CD4-positive, alpha-beta T cell (primary cell): Measurements from ENCODE around the gene MYH3. TPM values are rescaled to one million over a fixed set of nuclear protein-coding genes. Genes with fewer than 3 reads are reported as not detected.

Experiments used
- ATAC-seq: fragments of 200-7000 bp; cut with Tn5 transposase; one replicate; pipeline ENCODE4 v1.10.0; 2022; ENCODE audit warnings: mild to moderate bottlenecking; ENCODE audit not compliant: poor library complexity
- CTCF ChIA-PET: fragments of 350-600 bp; sonication (Branson Sonifier 250); formaldehyde crosslinking; loops from one replicate; lab custom pipeline; 2021; ENCODE audit warnings: antibody characterized with exemption, inconsistent platforms; lab: Charles Lee
- POLR2A ChIA-PET: fragments of 350-600 bp; sonication (Branson Sonifier 250); formaldehyde crosslinking; loops from one replicate; lab custom pipeline; 2021; ENCODE audit warnings: antibody characterized with exemption, inconsistent platforms; lab: Charles Lee
- DNase-seq, 14 experiments: peaks; one replicate each; pipeline ENCODE4 v3.0.0-alpha.2; 2013 to 2020; ENCODE audit warnings: mixed read lengths in 2 of 14
- H3K27ac ChIP-seq, 2 donors: one replicate each; pipeline versions ENCODE4 v1.5.1 to v1.7.0; 2013; ENCODE audit warnings: low read length in 2 of 2, low read depth in 1 of 2, mild to moderate bottlenecking in 1 of 2
- H3K27me3 ChIP-seq, 2 experiments: 1 replicate in 1 of 2; 2 replicates in 1 of 2; pipeline versions ENCODE4 v1.6.1 to v1.7.0; 2013; ENCODE audit warnings: low read length in 2 of 2, control low read depth in 1 of 2, mild to moderate bottlenecking in 1 of 2, moderate library complexity in 1 of 2; ENCODE audit not compliant: insufficient read depth in 2 of 2, control insufficient read depth in 1 of 2
- H3K36me3 ChIP-seq: one replicate; pipeline ENCODE4 v1.6.1; 2013; ENCODE audit warnings: low read length, control low read depth; ENCODE audit not compliant: insufficient read depth
- H3K4me1 ChIP-seq: one replicate; pipeline ENCODE4 v1.6.1; 2013; ENCODE audit warnings: low read length, control low read depth; ENCODE audit not compliant: insufficient read depth
- H3K4me3 ChIP-seq: one replicate; pipeline ENCODE4 v1.5.1; 2013; ENCODE audit warnings: mild to moderate bottlenecking, low read length, moderate library complexity
- H3K9me3 ChIP-seq, 2 experiments: 1 replicate in 1 of 2; 2 replicates in 1 of 2; pipeline versions ENCODE4 v1.6.1 to v1.7.0; 2013; ENCODE audit warnings: low read length in 2 of 2, mild to moderate bottlenecking in 2 of 2, control low read depth in 1 of 2, moderate library complexity in 1 of 2; ENCODE audit not compliant: control insufficient read depth in 1 of 2, insufficient read depth in 1 of 2
- H3K27ac Mint-ChIP-seq: one replicate; pipeline ENCODE4 v1.8.0; 2020; ENCODE audit warnings: mixed read lengths
- H3K27me3 Mint-ChIP-seq: one replicate; pipeline ENCODE4 v1.8.0; 2021; ENCODE audit warnings: mixed read lengths
- H3K36me3 Mint-ChIP-seq: one replicate; pipeline ENCODE4 v1.8.0; 2021; ENCODE audit warnings: low read depth, mixed read lengths
- H3K4me1 Mint-ChIP-seq: one replicate; pipeline ENCODE4 v1.8.0; 2021; ENCODE audit warnings: low read depth, mixed read lengths
- H3K4me3 Mint-ChIP-seq: one replicate; pipeline ENCODE4 v1.8.0; 2020; ENCODE audit warnings: mild to moderate bottlenecking, mixed read lengths
- H3K9me3 Mint-ChIP-seq: one replicate; pipeline ENCODE4 v1.8.0; 2020; ENCODE audit warnings: mixed read lengths
- intact Hi-C, 2 experiments: fragments of 100-400 bp; cut with DNase I in 1 of 2; cut with micrococcal nuclease in 1 of 2; formaldehyde crosslinking; loops; one replicate each; pipeline versions ENCODE4 v1.15.1 to v1.9.0; 2023 to 2025; cut with DNase I, micrococcal nuclease
- total RNA-seq, 174 experiments: library from RNA in 2 of 174; stranded (reverse) in 2 of 174; gene quantifications; one replicate each; pipeline ENCODE4 v1.2.3 and lab custom pipeline; 2021 to 2026
- TF ChIP-seq, protein P1 (sequence below): fragments of 200-600 bp; IDR thresholded peaks from one replicate; pipeline ENCODE4 v1.8.0; 2022; ENCODE audit warnings: antibody characterized with exemption, mild to moderate bottlenecking

Gene MYH3
- total RNA-seq, 2 experiments from 2014 or later, result 5.4 to 5.6 TPM

- ATAC-seq, result no peak
Measured at GRCh38 chr17:10608244-10608643, 48.9 kb downstream of the MYH3 start.

GRCh38 chr17:10606110-10606509, 51.0 kb downstream of the MYH3 start:
- Mint-ChIP-seq H3K9me3 (no peaks in the 10 kb centered on the region), H3K36me3 (no peaks in the 10 kb centered on the region), H3K27ac (no peak overlapping the region), H3K4me1 (no peaks in the 10 kb centered on the region), H3K27me3 (no peaks in the 10 kb centered on the region), H3K4me3 (no peak overlapping the region)
- H3K36me3 ChIP-seq, result no peaks in the 10 kb centered on the region
- ATAC-seq (no peak), DNase-seq (no peak)
- intact Hi-C loops, result no loop called here
- POLR2A ChIA-PET, result no interaction called here
- no peak overlapping the region for H3K4me3 ChIP-seq
- TF ChIP-seq, protein P1, sequence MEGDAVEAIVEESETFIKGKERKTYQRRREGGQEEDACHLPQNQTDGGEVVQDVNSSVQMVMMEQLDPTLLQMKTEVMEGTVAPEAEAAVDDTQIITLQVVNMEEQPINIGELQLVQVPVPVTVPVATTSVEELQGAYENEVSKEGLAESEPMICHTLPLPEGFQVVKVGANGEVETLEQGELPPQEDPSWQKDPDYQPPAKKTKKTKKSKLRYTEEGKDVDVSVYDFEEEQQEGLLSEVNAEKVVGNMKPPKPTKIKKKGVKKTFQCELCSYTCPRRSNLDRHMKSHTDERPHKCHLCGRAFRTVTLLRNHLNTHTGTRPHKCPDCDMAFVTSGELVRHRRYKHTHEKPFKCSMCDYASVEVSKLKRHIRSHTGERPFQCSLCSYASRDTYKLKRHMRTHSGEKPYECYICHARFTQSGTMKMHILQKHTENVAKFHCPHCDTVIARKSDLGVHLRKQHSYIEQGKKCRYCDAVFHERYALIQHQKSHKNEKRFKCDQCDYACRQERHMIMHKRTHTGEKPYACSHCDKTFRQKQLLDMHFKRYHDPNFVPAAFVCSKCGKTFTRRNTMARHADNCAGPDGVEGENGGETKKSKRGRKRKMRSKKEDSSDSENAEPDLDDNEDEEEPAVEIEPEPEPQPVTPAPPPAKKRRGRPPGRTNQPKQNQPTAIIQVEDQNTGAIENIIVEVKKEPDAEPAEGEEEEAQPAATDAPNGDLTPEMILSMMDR, result no peak
- no peaks in the 10 kb centered on the region for H3K9me3 ChIP-seq
- CTCF ChIA-PET, result no interaction called here
- H3K27ac ChIP-seq, result no peak overlapping the region
- H3K4me1 ChIP-seq, result no peaks in the 10 kb centered on the region
- peaks cover 0 to 2% of the 10 kb centered on the region in 2 experiments for H3K27me3 ChIP-seq

More at GRCh38 chr17:10608244-10608643, 48.9 kb downstream of the MYH3 start:
- no peak for DNase-seq
- POLR2A ChIA-PET, result no interaction called here
- no peaks in the 10 kb centered on the region for H3K9me3 ChIP-seq
- no peak overlapping the region for H3K27ac Mint-ChIP-seq
- no peak overlapping the region for H3K4me3 ChIP-seq
- H3K36me3 ChIP-seq, result no peaks in the 10 kb centered on the region
- H3K4me1 Mint-ChIP-seq, result no peaks in the 10 kb centered on the region
- no peaks in the 10 kb centered on the region for H3K27me3 Mint-ChIP-seq
- peaks cover 0 to 2% of the 10 kb centered on the region in 2 experiments for H3K27me3 ChIP-seq
- TF ChIP-seq, protein P1, result no peak
- intact Hi-C loops, result no loop called here
- H3K4me3 Mint-ChIP-seq, result no peak overlapping the region
- H3K4me1 ChIP-seq, result no peaks in the 10 kb centered on the region
- H3K9me3 Mint-ChIP-seq, result no peaks in the 10 kb centered on the region
- no peak overlapping the region for H3K27ac ChIP-seq
- H3K36me3 Mint-ChIP-seq, result no peaks in the 10 kb centered on the region
- CTCF ChIA-PET, result interaction anchor here (0.9 kb wide), 1 partner anchor 9 kb away, joined by 3 read pairs; no protein-coding TSS in a partner anchor

GRCh38 chr17:10605221-10605783, 51.8 kb downstream of the MYH3 start:
- ATAC-seq, result no peak
- CTCF ChIA-PET, result interaction anchor here (1.4 kb wide), 1 partner anchor 11 kb away, joined by 6 read pairs; no protein-coding TSS in a partner anchor
- Mint-ChIP-seq H3K27me3 (no peaks in the 10 kb centered on the region), H3K9me3 (no peaks in the 10 kb centered on the region), H3K4me3 (peak overlapping the region; percentile 28), H3K4me1 (no peaks in the 10 kb centered on the region), H3K36me3 (no peaks in the 10 kb centered on the region), H3K27ac (peak overlapping the region; percentile 21)
- Histone ChIP-seq H3K36me3 (no peaks in the 10 kb centered on the region), H3K27me3 (peaks cover 0 to 2% of the 10 kb centered on the region in 2 experiments), H3K27ac (no peak overlapping the region), H3K4me1 (no peaks in the 10 kb centered on the region), H3K9me3 (no peaks in the 10 kb centered on the region), H3K4me3 (no peak overlapping the region)
- intact Hi-C loops, result no loop called here
- POLR2A ChIA-PET, result no interaction called here
- DNase-seq, result no peak
- TF ChIP-seq, protein P1, result no peak
